Activated CD4-positive, alpha-beta T cell treated with anti-CD3 and anti-CD28 coated beads for 24 hours (primary cell): ENCODE measurements around the gene SLC16A2.
"Not testable (repeated sequence)": the region's sequence is repeated elsewhere in the genome, so short reads cannot be mapped to it uniquely, and the experiment has no call there.

ENCODE experiments used
- DNase-seq, 2 donors: peaks; one replicate each; pipeline ENCODE4 v3.0.0-alpha.2; 2020; ENCODE audit warnings: low read depth in 2 of 2

The SLC16A2 gene

DNA sequence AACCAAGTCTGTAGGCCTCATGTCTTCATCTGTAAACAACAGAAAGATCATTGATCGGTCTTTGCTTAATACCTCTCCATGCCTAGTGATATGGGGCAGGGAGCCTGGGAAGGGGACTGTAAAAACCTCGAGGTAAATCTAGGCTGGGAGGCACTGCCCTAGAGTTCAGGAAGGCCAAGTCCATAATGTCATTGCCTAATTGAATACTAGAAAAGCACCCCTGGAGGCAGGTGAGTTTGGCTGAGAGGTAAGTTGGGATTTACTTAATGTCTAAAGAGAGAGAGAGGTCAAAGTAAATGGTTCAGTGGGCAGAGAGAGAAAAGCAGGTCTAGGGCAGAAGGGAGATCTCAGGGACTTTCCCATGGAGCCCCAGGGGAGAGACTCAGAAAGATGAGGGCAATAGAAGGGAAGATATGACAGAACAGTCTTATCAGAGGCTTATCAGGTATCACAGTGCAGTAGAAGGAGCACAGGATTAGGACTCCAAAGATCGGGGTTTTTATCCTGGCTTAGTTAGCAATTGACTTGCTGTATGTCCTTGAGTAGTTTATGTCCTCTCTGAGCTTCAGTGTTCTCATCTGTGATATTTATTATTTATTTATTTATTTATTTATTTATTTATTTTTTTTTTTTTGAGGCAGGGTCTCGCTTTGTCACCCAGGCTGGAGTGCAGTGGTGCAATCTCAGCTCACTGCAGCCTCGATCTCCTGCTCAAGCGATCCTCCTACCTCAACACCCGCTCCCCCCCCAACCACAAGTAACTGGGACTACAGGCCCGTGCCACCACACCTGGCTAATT, 85.2 kb downstream of the SLC16A2 start:
- DNase-seq, result no peak

GRCh38 chrX:74507191-74507590, 85.9 kb downstream of the SLC16A2 start:
- DNase-seq, result no peak

DNA sequence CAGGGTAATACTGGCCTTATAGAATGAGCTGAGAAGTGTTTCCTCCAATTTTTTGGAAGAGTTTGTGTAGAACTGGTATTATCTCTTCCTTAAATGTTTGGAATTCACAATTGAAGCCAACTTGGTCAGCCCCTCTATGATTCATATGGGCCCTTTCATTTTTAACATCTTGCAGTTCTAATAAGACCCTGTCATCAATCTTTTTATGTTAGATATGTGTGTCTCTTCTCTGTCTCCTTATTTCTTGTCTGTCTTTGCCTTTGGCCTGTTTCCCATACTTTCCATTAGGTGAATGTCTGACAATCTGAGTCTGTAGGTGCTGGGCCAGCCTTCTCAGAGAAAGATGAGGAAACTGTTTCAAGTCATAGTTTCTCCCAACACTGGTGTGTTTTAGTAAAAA, 88.7 kb downstream of the SLC16A2 start:
- DNase-seq, result no peak

DNA sequence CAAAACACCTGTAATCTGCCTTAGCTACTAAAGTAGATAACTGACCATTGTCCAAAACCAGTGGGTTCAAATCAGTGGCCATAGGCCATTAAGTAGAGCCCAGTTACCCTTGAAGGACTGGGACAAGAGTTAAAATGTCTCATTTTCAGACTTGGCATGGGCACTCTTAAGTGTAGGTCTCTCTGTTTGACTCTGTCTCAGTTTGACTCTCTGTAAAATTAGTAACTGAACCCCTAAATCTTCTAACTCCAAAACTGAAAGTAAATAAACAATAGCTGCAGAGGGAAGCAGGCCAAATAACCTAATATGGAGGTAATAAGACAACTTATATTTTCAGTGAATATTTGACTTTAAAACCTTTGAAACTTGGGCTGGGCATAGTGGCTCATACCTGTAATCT, 89.1 kb downstream of the SLC16A2 start:
- no peak for DNase-seq

DNA sequence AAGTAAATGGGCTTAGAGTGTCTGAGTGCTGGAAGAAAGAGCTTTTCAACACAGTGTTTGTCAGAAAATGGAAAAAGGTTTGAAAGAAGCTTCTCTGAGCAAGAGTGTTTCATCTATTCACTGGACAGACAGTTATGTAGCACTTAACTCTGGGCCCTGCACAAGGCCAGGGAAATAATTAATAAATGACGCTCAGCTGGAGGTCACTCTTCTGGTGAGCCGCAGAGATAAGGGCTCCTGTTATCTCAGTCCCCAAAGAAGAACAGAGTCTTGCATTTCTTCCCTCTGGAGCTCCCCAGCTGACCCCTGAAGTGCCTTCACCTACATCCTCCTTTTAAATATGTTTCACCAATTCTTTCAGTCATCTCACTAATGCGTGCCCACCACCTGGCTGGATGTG, 90.4 kb downstream of the SLC16A2 start:
- DNase-seq, result no peak

- no peak for DNase-seq
Measured at GRCh38 chrX:74514384-74514783, 93.1 kb downstream of the SLC16A2 start.

DNA sequence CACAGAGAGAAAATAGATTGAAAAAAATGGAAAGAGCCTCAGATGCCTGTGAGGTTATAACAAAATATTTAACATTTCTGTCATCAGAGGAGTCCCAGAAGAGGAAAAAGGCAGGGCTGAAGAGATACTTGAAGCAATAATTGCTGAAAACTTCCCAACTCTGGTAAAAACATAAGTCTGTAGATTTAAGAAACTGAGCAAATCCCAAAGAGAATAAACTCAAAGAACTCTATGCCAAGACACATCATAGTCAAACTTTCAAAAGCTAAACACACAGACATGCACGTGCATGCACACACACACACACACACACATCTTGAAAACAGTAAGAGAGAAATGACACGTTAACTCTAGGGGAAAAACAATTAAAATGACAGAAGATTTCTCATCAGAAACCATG, 94.1 kb downstream of the SLC16A2 start:
- no peak for DNase-seq

GRCh38 chrX:74516013-74516412, 94.7 kb downstream of the SLC16A2 start:
- not testable (repeated sequence) for DNase-seq

- no peak for DNase-seq
Measured at GRCh38 chrX:74519870-74520269, 98.6 kb downstream of the SLC16A2 start.

GRCh38 chrX:74520291-74520690, 99.0 kb downstream of the SLC16A2 start:
- DNase-seq, result no peak

DNA sequence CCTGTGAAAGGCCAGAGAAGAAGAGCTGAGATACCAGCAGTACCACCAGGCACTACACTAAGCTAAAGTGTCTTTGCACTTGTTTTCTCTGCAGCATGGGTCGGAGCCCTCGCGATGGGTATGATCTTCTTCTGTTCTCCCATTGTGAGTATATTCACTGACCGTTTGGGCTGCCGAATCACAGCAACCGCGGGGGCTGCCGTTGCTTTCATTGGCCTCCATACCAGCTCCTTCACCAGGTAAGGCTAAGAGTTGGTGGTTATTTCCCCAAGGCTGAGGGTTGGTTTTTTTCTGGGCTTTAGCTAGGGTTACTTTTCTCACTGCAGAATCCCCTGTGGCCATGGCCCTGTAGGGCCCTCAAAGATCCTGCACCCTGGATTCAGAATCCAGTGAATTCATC, 99.6 kb downstream of the SLC16A2 start:
- no peak for DNase-seq

GRCh38 chrX:74521961-74522751, 100.9 kb downstream of the SLC16A2 start:
- no peak for DNase-seq

- no peak for DNase-seq
Measured at GRCh38 chrX:74523224-74523623, 101.9 kb downstream of the SLC16A2 start.

GRCh38 chrX:74523870-74524735, 102.8 kb downstream of the SLC16A2 start:
- DNase-seq, result no peak

GRCh38 chrX:74525116-74525515, 103.8 kb downstream of the SLC16A2 start:
- DNase-seq, result no peak

GRCh38 chrX:74526764-74527163, 105.5 kb downstream of the SLC16A2 start:
- no peak for DNase-seq

GRCh38 chrX:74527350-74527749, 106.1 kb downstream of the SLC16A2 start:
- DNase-seq, result no peak

- DNase-seq, result no peak
Measured at GRCh38 chrX:74529311-74529710, 108.0 kb downstream of the SLC16A2 start.

DNA sequence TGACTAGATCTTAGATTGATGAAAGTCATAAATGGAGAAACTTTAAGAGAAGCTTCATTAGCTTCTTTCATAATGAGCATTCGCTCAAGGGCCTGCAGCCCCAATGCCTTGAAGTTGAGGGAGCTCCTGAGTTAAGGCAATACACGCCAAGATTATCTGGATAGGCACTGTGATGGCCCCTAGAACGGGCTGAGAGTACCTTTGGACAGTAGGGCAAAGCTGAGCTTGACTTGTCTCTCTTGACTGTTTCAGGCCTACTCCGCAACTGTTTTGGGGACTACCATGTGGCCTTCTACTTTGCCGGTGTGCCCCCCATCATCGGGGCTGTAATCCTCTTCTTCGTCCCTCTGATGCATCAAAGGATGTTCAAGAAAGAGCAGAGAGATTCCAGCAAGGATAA, 109.8 kb downstream of the SLC16A2 start:
- DNase-seq, result no peak

DNA sequence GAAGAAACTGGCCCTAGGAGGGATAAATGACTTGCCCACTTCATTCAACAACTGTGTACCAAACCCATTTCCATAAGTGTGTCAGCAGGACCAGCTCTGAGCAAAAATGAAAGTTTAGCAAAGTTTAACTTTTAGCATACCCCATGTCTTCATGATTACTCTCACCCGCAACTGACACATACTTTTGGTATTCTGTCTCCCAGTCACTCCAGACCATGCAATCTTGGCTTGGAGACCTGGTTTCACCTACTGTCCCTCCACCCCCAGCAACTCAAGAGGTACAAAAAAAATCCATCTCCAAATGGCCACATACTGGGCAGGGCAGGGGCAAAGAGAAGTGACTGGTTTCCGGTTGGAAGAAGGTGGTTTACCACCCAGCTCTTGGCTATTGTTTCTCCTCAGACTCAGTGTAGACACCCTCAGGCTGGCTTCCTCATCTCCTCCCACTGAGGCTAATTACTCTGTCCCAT, 113.3 kb downstream of the SLC16A2 start:
- no peak for DNase-seq

GRCh38 chrX:74535086-74535407, 113.8 kb downstream of the SLC16A2 start:
- no peak for DNase-seq
